ENCODE data around the gene TBL1X.

- TF ChIP-seq POLR2A (IDR thresholded peaks at IDR 0.05; ENCODE audit: low read depth, low read length) (no peak), MXI1 (IDR thresholded peaks at IDR 0.05; ENCODE audit: borderline replicate concordance, low read depth, low read length) (no peak), CTCF (conservative IDR thresholded peaks at IDR 0.05; ENCODE audit: low read depth, low read length) (no peak), FOS (IDR thresholded peaks at IDR 0.05; ENCODE audit: low read depth, low read length) (no peak), RAD21 (IDR thresholded peaks at IDR 0.05; ENCODE audit: low read length) (no peak), ELK1 (IDR thresholded peaks at IDR 0.05; ENCODE audit: borderline replicate concordance, low read depth, low read length) (no peak), SMC3 (IDR thresholded peaks at IDR 0.05; ENCODE audit: low read depth, low read length) (no peak), RCOR1 (IDR thresholded peaks at IDR 0.05; ENCODE audit: insufficient replicate concordance, low read length) (no peak), CEBPB (IDR thresholded peaks at IDR 0.05; ENCODE audit: low read depth, low read length) (no peak), RFX5 (IDR thresholded peaks at IDR 0.05; ENCODE audit: low read depth, low read length) (no peak)
Observed at GRCh38 chrX:9560219-9560618, 95.4 kb downstream of the TBL1X start.

Measured in IMR-90 (cell line).